ENCODE measurements around the gene ZNF566. TPM values are rescaled to one million over a fixed set of nuclear protein-coding genes. Genes with fewer than 3 reads are reported as not detected.

ZNF566 gene
- total RNA-seq, 1 donor from 2014 or later = 7.4 TPM

DNA sequence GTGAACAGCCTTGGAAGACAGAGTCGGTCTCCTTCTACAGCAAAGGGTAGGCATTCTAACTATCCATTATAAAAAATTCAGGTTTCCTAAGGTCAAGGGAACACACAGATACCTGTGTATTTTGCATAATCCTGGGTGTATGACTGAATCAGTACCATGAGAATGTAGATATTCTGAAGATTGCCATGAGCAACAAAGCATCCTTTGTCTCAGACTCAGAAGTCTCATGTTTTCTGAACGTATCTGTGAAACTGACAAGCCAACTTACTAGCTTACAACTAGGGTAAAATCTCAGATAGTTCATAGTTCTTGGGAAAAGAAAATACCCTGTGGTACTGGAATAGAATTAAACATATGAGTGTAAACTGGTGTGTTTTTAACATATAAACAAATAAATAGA is 6.5 kb downstream of the ZNF566 start:
- no peak for FAIRE-seq
- Histone ChIP-seq H3K36me3 (ENCODE audit: control insufficient read depth, insufficient read depth, low read length) (no peaks in the 10 kb centered on the region), H3K4me3 (ENCODE audit: low read depth, low read length) (no peak overlapping the region), H3K27me3 (ENCODE audit: control insufficient read depth, insufficient read depth, low read length) (no peaks in the 10 kb centered on the region)
- DNase-seq (ENCODE audit: low read depth) = no peak
- TF ChIP-seq, protein P1, sequence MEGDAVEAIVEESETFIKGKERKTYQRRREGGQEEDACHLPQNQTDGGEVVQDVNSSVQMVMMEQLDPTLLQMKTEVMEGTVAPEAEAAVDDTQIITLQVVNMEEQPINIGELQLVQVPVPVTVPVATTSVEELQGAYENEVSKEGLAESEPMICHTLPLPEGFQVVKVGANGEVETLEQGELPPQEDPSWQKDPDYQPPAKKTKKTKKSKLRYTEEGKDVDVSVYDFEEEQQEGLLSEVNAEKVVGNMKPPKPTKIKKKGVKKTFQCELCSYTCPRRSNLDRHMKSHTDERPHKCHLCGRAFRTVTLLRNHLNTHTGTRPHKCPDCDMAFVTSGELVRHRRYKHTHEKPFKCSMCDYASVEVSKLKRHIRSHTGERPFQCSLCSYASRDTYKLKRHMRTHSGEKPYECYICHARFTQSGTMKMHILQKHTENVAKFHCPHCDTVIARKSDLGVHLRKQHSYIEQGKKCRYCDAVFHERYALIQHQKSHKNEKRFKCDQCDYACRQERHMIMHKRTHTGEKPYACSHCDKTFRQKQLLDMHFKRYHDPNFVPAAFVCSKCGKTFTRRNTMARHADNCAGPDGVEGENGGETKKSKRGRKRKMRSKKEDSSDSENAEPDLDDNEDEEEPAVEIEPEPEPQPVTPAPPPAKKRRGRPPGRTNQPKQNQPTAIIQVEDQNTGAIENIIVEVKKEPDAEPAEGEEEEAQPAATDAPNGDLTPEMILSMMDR (IDR thresholded peaks at IDR 0.05; ENCODE audit: insufficient read depth, low read length, severe bottlenecking) = no peak

DNA sequence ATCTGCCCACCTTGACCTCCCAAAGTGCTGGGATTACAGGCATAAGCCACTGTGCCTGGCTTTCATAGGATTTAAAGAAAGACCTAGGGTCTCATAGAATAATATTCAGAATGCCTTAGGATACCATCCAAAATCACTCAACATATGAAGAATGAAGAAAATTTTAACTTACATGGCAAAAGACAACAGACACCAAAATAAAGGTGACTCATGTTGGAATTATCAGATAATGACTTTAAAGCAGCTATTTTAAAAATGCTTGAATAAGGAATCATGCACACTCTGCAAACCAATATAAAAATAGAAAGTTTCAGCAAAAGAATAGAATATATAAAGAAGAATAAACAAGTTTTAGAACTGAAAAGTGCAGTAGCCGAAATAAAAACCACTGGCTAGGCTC is 29.3 kb downstream of the ZNF566 start:
- Histone ChIP-seq H3K4me3 (ENCODE audit: low read depth, low read length) (no peak overlapping the region), H3K36me3 (ENCODE audit: control insufficient read depth, insufficient read depth, low read length) (no peaks in the 10 kb centered on the region), H3K27me3 (ENCODE audit: control insufficient read depth, insufficient read depth, low read length) (no peaks in the 10 kb centered on the region)
- FAIRE-seq = no peak
- DNase-seq (ENCODE audit: low read depth) = no peak
- TF ChIP-seq, protein P1 (IDR thresholded peaks at IDR 0.05; ENCODE audit: insufficient read depth, low read length, severe bottlenecking) = no peak

DNA sequence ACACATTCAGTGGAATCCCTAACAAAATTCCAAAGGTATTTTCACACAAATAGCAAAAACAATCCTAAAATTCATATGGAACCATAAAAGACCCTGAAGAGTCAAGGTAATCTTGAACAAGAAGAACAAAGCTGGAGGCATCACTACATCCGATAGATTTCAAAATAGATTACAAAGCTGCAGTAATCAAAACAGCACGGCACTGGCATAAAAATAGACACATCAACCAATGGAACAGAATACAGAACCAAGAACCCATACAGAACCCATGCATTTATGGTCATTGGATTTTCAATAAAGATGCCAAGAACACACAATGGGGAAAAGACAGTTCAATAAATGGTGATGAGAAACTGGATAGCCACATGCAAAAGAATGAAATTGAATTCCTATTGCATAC is 32.5 kb downstream of the ZNF566 start:
- Histone ChIP-seq H3K27me3 (ENCODE audit: control insufficient read depth, insufficient read depth, low read length) (no peaks in the 10 kb centered on the region), H3K36me3 (ENCODE audit: control insufficient read depth, insufficient read depth, low read length) (no peaks in the 10 kb centered on the region), H3K4me3 (ENCODE audit: low read depth, low read length) (no peak overlapping the region)
- TF ChIP-seq, protein P1 (IDR thresholded peaks at IDR 0.05; ENCODE audit: insufficient read depth, low read length, severe bottlenecking) = no peak
- DNase-seq (ENCODE audit: low read depth) (no peak), FAIRE-seq (no peak)

DNA sequence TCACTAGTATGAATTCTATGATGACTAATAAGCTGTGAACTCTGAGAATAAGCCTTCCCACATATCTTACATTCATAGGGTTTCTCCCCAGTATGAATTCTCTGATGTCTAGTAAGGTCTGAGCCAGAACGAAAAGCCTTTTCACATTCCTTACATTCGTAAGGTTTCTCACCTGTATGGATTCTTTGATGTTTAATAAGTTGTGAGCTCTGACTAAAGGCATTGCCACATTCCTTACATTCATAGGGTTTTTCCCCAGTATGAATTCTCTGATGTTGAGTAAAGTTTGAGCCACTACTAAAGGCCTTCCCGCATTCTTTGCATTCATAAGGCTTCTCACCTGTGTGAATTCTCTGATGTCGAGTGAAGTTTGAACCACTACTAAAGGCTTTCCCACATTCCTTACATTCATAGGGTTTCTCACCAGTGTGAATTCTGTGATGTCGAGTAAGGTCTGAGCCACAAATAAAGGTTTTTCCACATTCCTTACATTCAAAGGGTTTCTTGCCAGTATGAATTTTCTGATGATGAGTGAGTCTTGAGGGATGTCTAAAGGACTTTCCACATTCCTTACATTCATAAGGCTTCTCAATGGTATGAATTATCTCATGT is 40.2 kb downstream of the ZNF566 start:
- DNase-seq (ENCODE audit: low read depth) = no peak
- Histone ChIP-seq H3K4me3 (ENCODE audit: low read depth, low read length) (no peak overlapping the region), H3K36me3 (ENCODE audit: control insufficient read depth, insufficient read depth, low read length) (peaks cover 2% of the 10 kb centered on the region), H3K27me3 (ENCODE audit: control insufficient read depth, insufficient read depth, low read length) (no peaks in the 10 kb centered on the region)
- FAIRE-seq = no peak
- TF ChIP-seq, protein P1 (IDR thresholded peaks at IDR 0.05; ENCODE audit: insufficient read depth, low read length, severe bottlenecking) = no peak

DNA sequence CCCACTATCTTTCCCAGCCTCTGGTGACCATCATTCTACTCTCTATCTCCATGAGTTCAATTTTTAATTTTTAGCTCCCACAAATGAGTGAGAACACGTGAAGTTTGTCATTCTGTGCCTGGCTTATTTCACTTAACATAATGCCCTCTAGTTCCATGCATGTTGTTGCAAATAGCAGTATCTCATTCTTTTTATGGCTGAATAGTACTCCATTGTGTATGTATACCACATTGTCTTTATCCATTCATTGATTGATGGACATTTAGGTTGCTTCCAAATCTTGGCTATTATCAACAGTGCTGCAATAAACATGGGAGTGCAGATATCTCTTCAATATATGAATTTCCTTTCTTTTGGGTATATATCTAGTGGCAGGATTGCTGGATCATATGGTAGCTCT is 48.0 kb downstream of the ZNF566 start:
- no peaks in the 10 kb centered on the region for H3K27me3 ChIP-seq (ENCODE audit: control insufficient read depth, insufficient read depth, low read length)
- DNase-seq (ENCODE audit: low read depth) = no peak
- no peak for FAIRE-seq
- TF ChIP-seq, protein P1 (IDR thresholded peaks at IDR 0.05; ENCODE audit: insufficient read depth, low read length, severe bottlenecking) = no peak
- no peak overlapping the region for H3K4me3 ChIP-seq (ENCODE audit: low read depth, low read length)
- H3K36me3 ChIP-seq (ENCODE audit: control insufficient read depth, insufficient read depth, low read length) = no peaks in the 10 kb centered on the region

DNA sequence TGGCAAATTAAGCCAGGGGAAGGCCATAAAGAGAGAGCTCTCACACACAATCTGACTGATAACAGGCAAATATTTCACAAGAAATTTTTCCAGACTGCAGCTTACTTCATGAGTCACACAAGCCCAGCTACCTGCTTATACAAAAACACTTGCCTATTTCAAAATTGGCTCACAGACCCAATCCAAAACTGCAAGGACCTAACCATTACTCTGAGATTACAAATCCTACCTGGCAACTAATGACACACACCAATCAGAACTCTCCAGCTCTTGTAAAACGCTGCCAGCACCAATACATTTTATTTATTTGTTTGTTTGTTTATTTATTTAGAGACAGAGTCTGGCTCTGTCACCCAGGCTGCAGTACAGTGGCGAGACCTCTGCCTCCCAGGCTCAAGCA is 52.8 kb downstream of the ZNF566 start:
- H3K4me3 ChIP-seq (ENCODE audit: low read depth, low read length) = no peak overlapping the region
- no peaks in the 10 kb centered on the region for H3K27me3 ChIP-seq (ENCODE audit: control insufficient read depth, insufficient read depth, low read length)
- H3K36me3 ChIP-seq (ENCODE audit: control insufficient read depth, insufficient read depth, low read length) = no peaks in the 10 kb centered on the region
- TF ChIP-seq, protein P1 (IDR thresholded peaks at IDR 0.05; ENCODE audit: insufficient read depth, low read length, severe bottlenecking) = no peak
- FAIRE-seq (no peak), DNase-seq (ENCODE audit: low read depth) (peak; percentile 63)
